Fibroblast of lung (primary cell): ENCODE measurements around the gene IDH2.
"Not testable (repeated sequence)": the region's sequence is repeated elsewhere in the genome, so short reads cannot be mapped to it uniquely, and the experiment has no call there.

ENCODE experiments used
- EZH2 ChIP-seq: IDR thresholded peaks from 2 replicates; pipeline ENCODE4 v1.5.1; 2012; ENCODE audit warnings: low read length, control low read depth, mild to moderate bottlenecking; ENCODE audit errors: missing control alignments
- TF ChIP-seq, protein P1 (sequence below), 2 donors: IDR thresholded peaks in 1 of 2; conservative IDR thresholded peaks in 1 of 2; 1 replicate in 1 of 2; 2 replicates in 1 of 2; pipeline ENCODE4 v1.5.1; 2011 to 2012; ENCODE audit warnings: low read length in 2 of 2, control low read depth in 1 of 2, inconsistent platforms in 1 of 2, low read depth in 1 of 2, mild to moderate bottlenecking in 1 of 2

DNA sequence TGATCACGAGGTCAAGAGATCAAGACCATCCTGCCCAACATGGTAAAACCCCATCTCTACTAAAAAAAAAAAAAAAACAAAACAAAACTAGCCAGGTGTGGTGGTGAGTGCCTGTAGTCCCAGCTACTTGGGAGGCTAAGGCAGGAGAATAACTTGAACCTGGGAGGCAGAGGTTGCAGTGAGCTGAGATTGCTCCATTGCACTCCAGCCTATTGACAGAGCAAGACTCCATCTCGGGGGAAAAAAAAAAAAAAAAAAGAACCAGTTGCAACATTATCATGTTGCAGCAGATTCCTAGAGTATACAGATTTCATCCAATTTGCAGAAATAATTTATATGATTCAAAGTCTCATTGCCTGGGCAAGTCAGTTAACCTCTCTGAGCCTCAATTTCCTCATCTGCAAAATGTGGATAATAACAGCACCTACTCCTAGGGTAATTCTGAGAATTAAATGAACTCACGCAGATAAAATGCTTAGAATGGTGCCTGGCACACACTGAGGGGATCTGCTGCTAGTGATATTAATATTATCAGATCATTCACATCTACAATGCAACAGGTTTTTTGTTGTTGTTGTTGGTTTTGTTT is 7.0 kb upstream of the IDH2 start:
- TF ChIP-seq, protein P1, sequence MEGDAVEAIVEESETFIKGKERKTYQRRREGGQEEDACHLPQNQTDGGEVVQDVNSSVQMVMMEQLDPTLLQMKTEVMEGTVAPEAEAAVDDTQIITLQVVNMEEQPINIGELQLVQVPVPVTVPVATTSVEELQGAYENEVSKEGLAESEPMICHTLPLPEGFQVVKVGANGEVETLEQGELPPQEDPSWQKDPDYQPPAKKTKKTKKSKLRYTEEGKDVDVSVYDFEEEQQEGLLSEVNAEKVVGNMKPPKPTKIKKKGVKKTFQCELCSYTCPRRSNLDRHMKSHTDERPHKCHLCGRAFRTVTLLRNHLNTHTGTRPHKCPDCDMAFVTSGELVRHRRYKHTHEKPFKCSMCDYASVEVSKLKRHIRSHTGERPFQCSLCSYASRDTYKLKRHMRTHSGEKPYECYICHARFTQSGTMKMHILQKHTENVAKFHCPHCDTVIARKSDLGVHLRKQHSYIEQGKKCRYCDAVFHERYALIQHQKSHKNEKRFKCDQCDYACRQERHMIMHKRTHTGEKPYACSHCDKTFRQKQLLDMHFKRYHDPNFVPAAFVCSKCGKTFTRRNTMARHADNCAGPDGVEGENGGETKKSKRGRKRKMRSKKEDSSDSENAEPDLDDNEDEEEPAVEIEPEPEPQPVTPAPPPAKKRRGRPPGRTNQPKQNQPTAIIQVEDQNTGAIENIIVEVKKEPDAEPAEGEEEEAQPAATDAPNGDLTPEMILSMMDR (conservative IDR thresholded peaks at IDR 0.05 in 1 of 2, IDR thresholded peaks at IDR 0.05 in 1 of 2; ENCODE audit: low read depth in 1 of 2, low read length in 2 of 2) = not testable (repeated sequence)
- TF ChIP-seq EZH2 = not testable (repeated sequence)
